NCI-H526 (cell line): Measurements from ENCODE around the gene RSAD1.
A peak's percentile ranks its signal among the peaks of the same experiment; 100 is the strongest.

Source experiments
- DNase-seq, 2 experiments: peaks; one replicate each; lab custom pipeline; 2025; lab: John Stamatoyannopoulos, UW

RSAD1 gene

DNA sequence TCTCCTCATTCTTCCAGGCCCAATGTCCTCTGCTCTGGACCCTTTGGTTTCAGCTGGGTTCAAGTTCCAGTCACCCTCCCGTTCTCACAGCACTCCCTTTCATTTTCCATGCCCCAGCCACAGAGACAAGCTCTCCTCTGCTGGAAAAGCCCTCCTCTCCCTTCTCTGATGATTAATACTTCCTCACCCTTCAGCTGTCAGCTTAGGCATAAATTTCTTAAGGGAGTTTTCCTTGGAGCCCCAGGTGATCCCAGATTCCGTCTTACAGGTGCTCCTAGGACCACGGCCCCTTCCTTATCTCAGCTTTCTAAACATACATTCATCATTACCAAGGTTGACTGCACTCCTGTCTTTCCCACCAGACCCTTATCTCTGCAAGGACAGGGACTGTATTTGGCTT is 20.4 kb upstream of the RSAD1 start:
- no peak for DNase-seq

DNA sequence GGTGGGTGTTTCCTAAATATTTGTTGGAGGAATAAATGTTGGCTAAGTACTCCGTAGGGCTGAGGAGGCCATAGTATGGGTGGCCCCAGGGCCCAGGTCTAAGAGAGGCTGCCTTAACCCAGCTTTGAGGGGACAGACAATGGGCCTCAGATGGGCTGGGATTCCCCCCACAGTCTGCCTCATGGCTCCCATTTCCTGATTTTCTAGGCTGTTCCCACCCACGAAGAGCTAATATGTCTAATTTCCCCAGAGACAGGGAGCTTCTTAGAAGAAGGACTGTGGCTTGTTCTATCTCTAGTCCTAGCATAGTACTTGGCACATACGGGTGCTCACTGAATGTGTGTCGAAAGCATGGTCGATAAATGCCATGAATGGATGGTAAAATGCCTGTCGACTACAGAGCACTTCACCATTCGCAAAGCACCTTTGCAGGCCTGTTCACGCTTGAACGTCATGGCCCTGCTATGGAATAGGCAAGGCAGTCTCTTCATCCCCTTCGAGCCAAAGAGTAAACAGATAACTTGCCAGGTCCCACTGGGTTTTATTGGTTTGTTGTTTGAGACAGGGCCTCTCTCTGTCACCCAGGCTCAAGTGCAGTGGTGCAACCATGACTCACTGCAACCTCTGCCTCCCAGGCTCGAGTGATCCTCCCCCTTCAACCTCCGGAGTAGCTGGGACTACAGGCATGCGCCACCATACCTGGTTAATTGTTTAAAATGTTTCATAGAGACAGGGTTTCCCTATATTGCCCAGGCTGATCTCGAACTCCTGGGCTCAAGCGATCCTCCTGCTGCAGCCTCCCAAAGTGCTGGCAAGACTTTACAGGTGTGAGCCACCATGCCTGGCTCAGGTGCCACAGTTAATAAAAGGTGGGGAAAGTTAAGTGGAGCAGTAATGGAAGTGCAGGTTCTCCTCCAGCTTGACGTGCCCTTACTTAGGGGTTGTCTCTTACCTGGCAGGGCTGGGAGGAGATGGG is 19.7 kb upstream of the RSAD1 start:
- DNase-seq = no peak

- DNase-seq = no peak
These were observed 18.9 kb upstream of the RSAD1 start for GRCh38 chr17:50459756-50460155.

DNA sequence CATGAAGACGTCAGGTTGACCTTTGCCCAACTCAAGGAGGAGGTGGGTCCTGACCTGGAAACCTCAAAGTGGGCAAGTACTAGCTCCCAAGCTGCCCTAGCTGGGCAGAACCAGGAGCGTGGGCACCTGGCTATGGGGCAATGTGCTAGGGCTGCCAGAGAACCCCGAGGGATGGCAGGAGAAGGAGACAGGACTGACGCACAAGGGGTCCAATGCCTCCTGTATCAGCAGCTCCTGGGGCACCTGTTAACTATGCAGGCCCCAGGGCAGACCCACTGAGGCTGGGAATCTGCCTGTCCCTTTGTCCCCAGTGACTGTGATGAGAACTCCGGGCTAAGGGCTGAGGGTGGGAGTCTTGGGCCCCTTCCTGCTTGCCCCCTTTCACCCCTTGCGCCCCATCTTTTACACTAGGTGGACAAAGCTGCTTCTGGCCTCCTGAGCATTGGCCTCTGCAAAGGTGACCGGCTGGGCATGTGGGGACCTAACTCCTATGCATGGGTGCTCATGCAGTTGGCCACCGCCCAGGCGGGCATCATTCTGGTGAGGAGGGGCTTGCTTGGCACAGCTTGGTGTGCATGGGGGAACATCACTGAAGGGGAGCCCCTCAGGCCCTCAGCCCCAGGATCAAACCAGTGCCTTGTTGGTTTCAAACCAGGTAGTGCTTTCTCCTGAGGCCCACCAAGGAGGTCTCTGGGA is 17.7 kb upstream of the RSAD1 start:
- DNase-seq = no peak

DNA sequence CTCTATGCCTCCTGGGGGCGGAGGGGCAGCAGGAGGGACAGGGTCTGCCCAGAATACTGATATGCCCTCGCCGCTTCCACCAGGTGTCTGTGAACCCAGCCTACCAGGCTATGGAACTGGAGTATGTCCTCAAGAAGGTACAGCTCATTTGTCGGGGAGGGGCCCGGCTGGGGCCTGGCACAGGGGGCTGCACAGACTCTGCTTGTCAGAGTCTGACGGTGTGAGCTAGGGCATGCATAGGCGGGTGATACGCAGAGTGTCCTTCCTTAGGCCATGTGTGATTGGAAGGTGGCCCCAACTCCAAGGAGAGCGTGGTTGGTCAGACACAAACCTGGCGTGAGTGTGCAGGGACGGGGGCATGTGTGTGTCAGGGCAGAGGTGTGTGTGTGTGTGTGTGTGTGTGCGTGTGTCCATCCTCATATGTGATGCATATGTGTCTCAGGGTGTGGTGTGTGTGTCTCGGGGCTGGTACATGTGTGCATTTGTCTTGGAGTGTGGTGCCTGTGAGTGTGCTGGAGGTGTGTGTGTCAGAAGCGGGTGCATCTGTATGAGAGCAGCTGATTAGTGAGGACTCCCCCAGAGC is 17.0 kb upstream of the RSAD1 start:
- DNase-seq = no peak

DNA sequence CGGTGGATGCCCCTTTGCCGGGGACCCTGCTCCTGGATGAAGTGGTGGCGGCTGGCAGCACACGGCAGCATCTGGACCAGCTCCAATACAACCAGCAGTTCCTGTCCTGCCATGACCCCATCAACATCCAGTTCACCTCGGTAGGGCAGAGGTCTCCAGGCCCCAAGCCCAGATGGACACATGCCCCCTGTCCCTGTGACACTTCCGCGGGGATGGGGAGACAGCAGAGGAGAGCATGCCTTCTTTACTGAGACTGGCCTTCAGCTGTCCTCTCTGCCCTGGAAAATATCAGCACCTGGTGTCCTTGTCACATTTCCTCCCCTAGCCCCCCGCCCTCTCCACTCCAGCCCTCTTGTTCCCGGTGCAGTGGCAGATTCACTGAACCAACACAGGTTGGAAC is 16.2 kb upstream of the RSAD1 start:
- DNase-seq = no peak

DNA sequence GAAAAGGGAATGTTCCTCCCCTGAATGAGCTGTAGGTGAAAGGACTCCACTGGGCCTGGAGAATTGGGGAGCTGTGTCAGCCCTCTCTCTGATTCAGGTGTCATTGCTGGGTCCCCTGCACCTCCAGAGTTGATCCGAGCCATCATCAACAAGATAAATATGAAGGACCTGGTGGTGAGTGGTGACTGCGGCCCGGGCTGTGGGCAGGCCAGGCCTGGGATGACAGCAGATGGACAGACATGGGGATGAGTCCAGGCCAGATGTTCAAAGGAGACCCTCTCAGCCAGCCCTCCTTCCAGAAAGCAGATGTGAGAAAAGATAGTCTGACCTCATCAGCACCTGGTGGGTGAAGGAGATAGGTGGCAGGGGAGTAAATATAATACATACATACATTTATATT is 14.5 kb upstream of the RSAD1 start:
- DNase-seq = no peak

DNA sequence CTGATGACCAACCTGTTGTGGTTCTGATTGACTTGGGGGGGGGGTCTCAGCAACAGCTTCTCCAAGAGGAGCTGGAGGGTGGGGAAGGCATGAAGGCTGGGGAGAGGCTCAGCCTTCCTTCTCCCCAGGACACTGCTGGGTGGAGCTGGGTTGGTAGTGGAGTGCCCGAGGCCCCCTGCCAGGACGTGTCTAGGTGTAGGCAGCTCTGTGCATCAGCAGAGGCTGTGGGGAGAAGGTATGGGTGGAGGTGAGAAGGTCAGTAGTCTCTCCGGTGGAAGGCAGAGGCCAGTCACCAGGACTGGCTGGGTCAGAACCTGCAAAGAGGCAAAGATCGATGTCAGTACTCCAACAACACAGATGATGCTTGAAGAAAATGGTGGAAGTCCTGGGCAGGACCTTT is 13.9 kb upstream of the RSAD1 start:
- DNase-seq = no peak

DNA sequence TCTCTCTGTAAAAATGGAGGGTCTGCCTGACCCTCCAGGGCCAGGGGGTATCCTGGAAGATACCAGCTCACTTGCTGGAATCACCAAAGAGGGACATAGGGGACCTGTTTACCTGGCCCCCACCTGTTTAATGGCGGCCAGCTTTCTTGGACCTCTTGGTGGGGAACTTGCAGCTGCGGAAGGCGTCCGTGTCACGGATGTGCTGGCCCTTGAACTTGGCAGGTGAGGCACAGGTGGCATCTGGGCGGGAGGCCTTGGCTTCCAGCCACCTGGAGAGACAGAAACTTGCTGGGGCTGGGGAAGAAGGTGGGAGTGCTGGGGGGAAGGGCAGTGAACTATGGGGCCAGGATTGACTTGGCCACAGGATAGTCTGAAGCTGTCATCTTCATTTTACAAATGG is 13.5 kb upstream of the RSAD1 start:
- no peak for DNase-seq

GRCh38 chr17:50465635-50466034 is 13.0 kb upstream of the RSAD1 start:
- no peak for DNase-seq

DNA sequence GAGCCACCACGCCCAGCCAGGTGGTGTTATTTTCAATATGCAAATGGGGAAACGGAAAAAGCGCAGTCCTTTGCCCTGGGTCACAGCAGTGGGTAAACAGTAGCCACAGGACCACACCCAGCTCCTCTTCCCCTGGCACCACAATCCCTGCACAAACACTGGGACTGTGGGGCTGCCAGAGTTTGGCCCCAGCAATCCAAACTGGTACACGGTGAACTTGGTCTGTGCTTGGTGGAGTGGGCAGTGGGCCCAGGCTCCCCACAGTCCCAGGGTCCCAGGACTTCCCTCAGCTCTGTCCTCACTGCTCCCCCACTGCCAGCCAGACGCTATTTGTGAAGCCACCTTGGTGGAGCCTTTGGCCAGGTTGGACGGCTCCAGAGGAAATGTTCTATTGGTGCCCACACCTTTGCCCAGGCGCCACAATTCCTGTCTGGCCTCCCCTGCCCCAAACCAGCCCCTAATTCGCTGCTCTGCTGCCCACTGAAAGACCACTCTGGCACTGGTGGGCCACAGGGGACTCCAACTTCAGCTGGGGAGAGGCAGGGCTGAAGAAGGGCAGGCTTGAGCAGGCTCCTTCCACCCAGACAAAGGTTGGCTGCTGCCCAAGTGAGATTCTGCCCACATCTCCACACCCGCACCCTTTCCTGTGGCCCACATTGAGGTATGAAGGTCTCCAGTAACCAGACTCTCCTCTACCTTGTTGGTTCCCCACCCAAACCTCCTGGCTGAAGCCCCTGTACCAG is 12.1 kb upstream of the RSAD1 start:
- DNase-seq = peak; percentile 63 to 91

GRCh38 chr17:50467114-50467854 is 11.4 kb upstream of the RSAD1 start:
- DNase-seq = no peak

- no peak for DNase-seq
These were observed 10.8 kb upstream of the RSAD1 start for GRCh38 chr17:50467855-50468303.

GRCh38 chr17:50468304-50469207 is 10.1 kb upstream of the RSAD1 start, which contains the start of gene CHAD:
Gene CHAD, minus strand, starts transcription at chr17:50468880. Its CDS starts 67 bp downstream, at chr17:50468813.
- DNase-seq = no peak

- no peak for DNase-seq
These were observed 9.5 kb upstream of the RSAD1 start for GRCh38 chr17:50469208-50469605.

GRCh38 chr17:50469671-50470305 is 8.9 kb upstream of the RSAD1 start:
- DNase-seq = no peak

GRCh38 chr17:50470426-50470825 is 8.2 kb upstream of the RSAD1 start:
- peak; percentile 13 to 52 for DNase-seq

DNA sequence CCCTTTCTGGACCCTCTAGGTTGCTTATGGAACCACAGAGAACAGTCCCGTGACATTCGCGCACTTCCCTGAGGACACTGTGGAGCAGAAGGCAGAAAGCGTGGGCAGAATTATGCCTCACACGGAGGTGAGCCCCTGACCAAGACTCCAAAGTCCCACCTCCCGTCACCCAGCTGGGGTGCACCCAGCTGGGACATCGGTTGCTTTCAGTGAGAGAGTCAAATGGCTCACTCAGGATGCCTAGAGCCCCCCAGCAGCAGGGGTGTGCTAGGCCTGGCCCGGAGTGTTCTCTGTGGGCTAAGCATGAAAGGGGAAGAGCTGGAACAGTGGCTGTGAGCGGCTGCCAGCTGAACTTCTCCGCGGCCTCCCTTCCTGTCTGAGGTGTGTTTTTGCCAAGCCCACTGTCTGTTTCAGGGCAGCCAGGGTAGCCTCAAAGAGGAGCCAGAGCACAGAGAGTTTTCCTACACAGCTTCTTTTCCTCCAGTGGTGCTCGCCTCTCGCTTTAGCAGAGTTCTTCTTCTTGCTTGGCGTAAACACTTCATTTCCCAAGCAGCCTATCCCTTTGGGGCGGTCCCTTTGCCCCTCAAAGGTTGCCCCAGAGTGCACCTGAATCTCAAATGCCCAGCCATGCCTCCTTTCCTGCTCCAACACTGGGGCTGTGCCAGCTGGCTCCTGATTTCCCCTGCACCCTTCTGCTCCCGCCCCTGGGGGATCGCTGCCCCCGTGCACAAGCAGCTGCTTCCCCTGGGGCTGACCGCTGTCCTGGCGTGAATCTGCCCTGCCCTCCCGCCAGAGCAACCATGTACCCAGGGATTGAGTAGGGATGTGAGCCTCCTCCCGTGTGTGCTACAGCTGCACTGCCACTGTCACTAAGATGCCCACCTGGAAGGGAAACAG is 7.4 kb upstream of the RSAD1 start:
- no peak for DNase-seq

DNA sequence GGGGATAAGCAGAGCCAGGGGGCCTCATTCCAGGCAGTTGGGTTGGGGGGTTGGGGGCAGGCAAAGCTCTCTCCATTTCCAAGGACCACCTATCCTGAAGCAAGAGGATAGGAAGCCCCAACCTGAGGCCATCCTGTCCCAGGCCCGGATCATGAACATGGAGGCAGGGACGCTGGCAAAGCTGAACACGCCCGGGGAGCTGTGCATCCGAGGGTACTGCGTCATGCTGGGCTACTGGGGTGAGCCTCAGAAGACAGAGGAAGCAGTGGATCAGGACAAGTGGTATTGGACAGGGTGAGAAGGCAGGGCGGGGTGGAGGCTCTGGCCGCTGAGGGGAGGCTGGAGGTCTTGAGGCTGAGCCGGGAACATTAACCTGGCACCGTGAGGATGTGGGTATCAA is 6.4 kb upstream of the RSAD1 start:
- no peak for DNase-seq
